Adipocyte (in vitro differentiated cells): ENCODE results near the gene TEFM.
"Not testable (repeated sequence)": the region's sequence is repeated elsewhere in the genome, so short reads cannot be mapped to it uniquely, and the experiment has no call there.

ENCODE experiments used
- DNase-seq: peaks from one replicate; pipeline ENCODE4 v3.0.0-alpha.2; 2015; ENCODE audit warnings: low read depth
- H3K27me3 ChIP-seq: replicated peaks from 2 replicates; pipeline ENCODE4 v1.7.0; 2013; ENCODE audit warnings: mild to moderate bottlenecking, low read length, moderate library complexity; ENCODE audit not compliant: control insufficient read depth, insufficient read depth
- H3K36me3 ChIP-seq: 2 replicates; pipeline ENCODE4 v1.7.0; 2013; ENCODE audit warnings: low read length, mild to moderate bottlenecking, moderate library complexity; ENCODE audit not compliant: control insufficient read depth, insufficient read depth, severe bottlenecking
- H3K4me1 ChIP-seq: 2 replicates; pipeline ENCODE4 v1.7.0; 2013; ENCODE audit warnings: mild to moderate bottlenecking, low read length, moderate library complexity; ENCODE audit not compliant: control insufficient read depth, insufficient read depth
- H3K4me3 ChIP-seq: 2 replicates; pipeline ENCODE4 v1.7.0; 2013; ENCODE audit warnings: mild to moderate bottlenecking, low read length, moderate library complexity
- H3K9ac ChIP-seq: 2 replicates; pipeline ENCODE4 v1.7.0; 2013; ENCODE audit warnings: mild to moderate bottlenecking, low read length, moderate library complexity
- H3K9me3 ChIP-seq: 2 replicates; pipeline ENCODE4 v1.7.0; 2013; ENCODE audit warnings: mild to moderate bottlenecking, low read length, moderate library complexity; ENCODE audit not compliant: control insufficient read depth

Gene TEFM

GRCh38 chr17:30906101-30906911 is at the start of gene TEFM:
Gene TEFM, minus strand, starts transcription at chr17:30906238. Its CDS starts 40 bp downstream, at chr17:30906198.
- H3K9ac ChIP-seq, result peak within 1 kb of the TSS; percentile 96
- H3K4me1 ChIP-seq, result peaks cover 4% of the 10 kb centered on the region
- no peaks in the 10 kb centered on the region for H3K9me3 ChIP-seq
- no peaks in the 10 kb centered on the region for H3K27me3 ChIP-seq
- peak; percentile 96 for DNase-seq
- H3K36me3 ChIP-seq, result peaks cover 19% of the 10 kb centered on the region
- H3K4me3 ChIP-seq, result peak within 1 kb of the TSS; percentile 100

GRCh38 chr17:30954046-30954830 is 48.2 kb upstream of the TEFM start:
- Histone ChIP-seq H3K4me1 (peaks cover 7% of the 10 kb centered on the region), H3K9ac (no peak overlapping the region), H3K27me3 (no peaks in the 10 kb centered on the region), H3K9me3 (no peaks in the 10 kb centered on the region), H3K36me3 (no peaks in the 10 kb centered on the region), H3K4me3 (no peak overlapping the region)
- peak; percentile 21 for DNase-seq

GRCh38 chr17:30952638-30953393 is 46.8 kb upstream of the TEFM start:
- H3K27me3 ChIP-seq, result no peaks in the 10 kb centered on the region
- DNase-seq, result no peak
- H3K4me1 ChIP-seq, result peaks cover 7% of the 10 kb centered on the region
- H3K9me3 ChIP-seq, result no peaks in the 10 kb centered on the region
- H3K9ac ChIP-seq, result no peak overlapping the region
- H3K36me3 ChIP-seq, result no peaks in the 10 kb centered on the region
- no peak overlapping the region for H3K4me3 ChIP-seq

GRCh38 chr17:30950669-30951399 is 44.8 kb upstream of the TEFM start:
- Histone ChIP-seq H3K27me3 (no peaks in the 10 kb centered on the region), H3K4me1 (no peaks in the 10 kb centered on the region), H3K9ac (no peak overlapping the region), H3K36me3 (no peaks in the 10 kb centered on the region), H3K9me3 (no peaks in the 10 kb centered on the region), H3K4me3 (no peak overlapping the region)
- DNase-seq, result peak; percentile 65

- H3K9me3 ChIP-seq, result no peaks in the 10 kb centered on the region
- no peak overlapping the region for H3K4me3 ChIP-seq
- DNase-seq, result no peak
- H3K27me3 ChIP-seq, result no peaks in the 10 kb centered on the region
- no peak overlapping the region for H3K9ac ChIP-seq
- H3K4me1 ChIP-seq, result no peaks in the 10 kb centered on the region
- no peaks in the 10 kb centered on the region for H3K36me3 ChIP-seq
These were observed 44.2 kb upstream of the TEFM start for GRCh38 chr17:30950189-30950588.

GRCh38 chr17:30947796-30948195 is 41.8 kb upstream of the TEFM start:
- Histone ChIP-seq H3K27me3 (no peaks in the 10 kb centered on the region), H3K4me3 (no peak overlapping the region), H3K9ac (no peak overlapping the region), H3K9me3 (no peaks in the 10 kb centered on the region), H3K4me1 (no peaks in the 10 kb centered on the region), H3K36me3 (no peaks in the 10 kb centered on the region)
- no peak for DNase-seq

- no peaks in the 10 kb centered on the region for H3K9me3 ChIP-seq
- no peak overlapping the region for H3K4me3 ChIP-seq
- H3K9ac ChIP-seq, result no peak overlapping the region
- H3K36me3 ChIP-seq, result no peaks in the 10 kb centered on the region
- H3K27me3 ChIP-seq, result no peaks in the 10 kb centered on the region
- no peaks in the 10 kb centered on the region for H3K4me1 ChIP-seq
- DNase-seq, result peak; percentile 26
These were observed 36.5 kb upstream of the TEFM start for GRCh38 chr17:30942308-30943079.

GRCh38 chr17:30939051-30939689 is 33.1 kb upstream of the TEFM start:
- H3K4me3 ChIP-seq, result no peak overlapping the region
- no peak overlapping the region for H3K9ac ChIP-seq
- no peaks in the 10 kb centered on the region for H3K9me3 ChIP-seq
- H3K27me3 ChIP-seq, result no peaks in the 10 kb centered on the region
- no peaks in the 10 kb centered on the region for H3K36me3 ChIP-seq
- no peak for DNase-seq
- H3K4me1 ChIP-seq, result no peaks in the 10 kb centered on the region

- no peak for DNase-seq
- H3K4me3 ChIP-seq, result no peak overlapping the region
- no peaks in the 10 kb centered on the region for H3K4me1 ChIP-seq
- H3K9ac ChIP-seq, result no peak overlapping the region
- no peaks in the 10 kb centered on the region for H3K36me3 ChIP-seq
- no peaks in the 10 kb centered on the region for H3K9me3 ChIP-seq
- peaks cover 10% of the 10 kb centered on the region for H3K27me3 ChIP-seq
These were observed 27.9 kb upstream of the TEFM start for GRCh38 chr17:30933966-30934365.

GRCh38 chr17:30931582-30931981 is 25.5 kb upstream of the TEFM start:
- H3K9me3 ChIP-seq, H3K36me3 ChIP-seq, H3K4me1 ChIP-seq, DNase-seq, H3K4me3 ChIP-seq, H3K9ac ChIP-seq: not testable (repeated sequence)
- H3K27me3 ChIP-seq, result peaks cover 10% of the 10 kb centered on the region
